ENCODE results near the gene DOCK1.

DNA sequence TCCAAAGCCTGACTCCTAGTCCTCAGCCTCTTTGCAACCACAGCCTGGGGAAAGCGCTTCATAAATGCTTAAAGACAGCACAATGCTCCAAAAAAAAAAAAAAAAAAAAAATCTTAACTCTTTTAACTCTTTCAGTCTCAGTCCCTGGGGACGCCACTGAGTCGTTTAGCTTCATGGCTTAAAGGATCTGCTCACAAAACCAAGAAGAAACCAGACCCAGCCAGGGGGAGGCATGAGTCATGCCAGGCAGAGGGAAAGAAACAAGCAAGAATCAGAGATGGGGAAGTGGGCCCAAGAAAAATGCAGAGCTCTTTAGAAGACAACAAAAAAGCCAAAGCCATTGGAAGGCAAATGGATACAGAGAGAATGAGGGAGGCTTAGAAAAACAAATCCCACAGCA, 32.5 kb upstream of the DOCK1 start:
- TF ChIP-seq POLR2AphosphoS5 (IDR thresholded peaks at IDR 0.05) (no peak), POLR2A (IDR thresholded peaks at IDR 0.05) (no peak)
- TF ChIP-seq, protein P1, sequence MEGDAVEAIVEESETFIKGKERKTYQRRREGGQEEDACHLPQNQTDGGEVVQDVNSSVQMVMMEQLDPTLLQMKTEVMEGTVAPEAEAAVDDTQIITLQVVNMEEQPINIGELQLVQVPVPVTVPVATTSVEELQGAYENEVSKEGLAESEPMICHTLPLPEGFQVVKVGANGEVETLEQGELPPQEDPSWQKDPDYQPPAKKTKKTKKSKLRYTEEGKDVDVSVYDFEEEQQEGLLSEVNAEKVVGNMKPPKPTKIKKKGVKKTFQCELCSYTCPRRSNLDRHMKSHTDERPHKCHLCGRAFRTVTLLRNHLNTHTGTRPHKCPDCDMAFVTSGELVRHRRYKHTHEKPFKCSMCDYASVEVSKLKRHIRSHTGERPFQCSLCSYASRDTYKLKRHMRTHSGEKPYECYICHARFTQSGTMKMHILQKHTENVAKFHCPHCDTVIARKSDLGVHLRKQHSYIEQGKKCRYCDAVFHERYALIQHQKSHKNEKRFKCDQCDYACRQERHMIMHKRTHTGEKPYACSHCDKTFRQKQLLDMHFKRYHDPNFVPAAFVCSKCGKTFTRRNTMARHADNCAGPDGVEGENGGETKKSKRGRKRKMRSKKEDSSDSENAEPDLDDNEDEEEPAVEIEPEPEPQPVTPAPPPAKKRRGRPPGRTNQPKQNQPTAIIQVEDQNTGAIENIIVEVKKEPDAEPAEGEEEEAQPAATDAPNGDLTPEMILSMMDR (IDR thresholded peaks at IDR 0.05) = no peak
